Esophagus squamous epithelium (tissue), 4 donors: Measurements from ENCODE around the gene NPHP4.

Source experiments
- POLR2A ChIP-seq, 4 donors: fragments of 450-650 bp; IDR thresholded peaks; one replicate each; pipeline ENCODE4 v1.6.1; 2017; ENCODE audit warnings: antibody characterized with exemption in 4 of 4, mild to moderate bottlenecking in 4 of 4, moderate library complexity in 3 of 4
- TF ChIP-seq, protein P1 (sequence below), 6 experiments: fragments of 450-650 bp in 4 of 6; fragments of 200-600 bp in 2 of 6; sonication (generic) in 2 of 6; IDR thresholded peaks; one replicate each; pipeline ENCODE4 v1.5.1; 2016 to 2019; ENCODE audit warnings: antibody characterized with exemption in 6 of 6, mild to moderate bottlenecking in 4 of 6, moderate library complexity in 4 of 6

DNA sequence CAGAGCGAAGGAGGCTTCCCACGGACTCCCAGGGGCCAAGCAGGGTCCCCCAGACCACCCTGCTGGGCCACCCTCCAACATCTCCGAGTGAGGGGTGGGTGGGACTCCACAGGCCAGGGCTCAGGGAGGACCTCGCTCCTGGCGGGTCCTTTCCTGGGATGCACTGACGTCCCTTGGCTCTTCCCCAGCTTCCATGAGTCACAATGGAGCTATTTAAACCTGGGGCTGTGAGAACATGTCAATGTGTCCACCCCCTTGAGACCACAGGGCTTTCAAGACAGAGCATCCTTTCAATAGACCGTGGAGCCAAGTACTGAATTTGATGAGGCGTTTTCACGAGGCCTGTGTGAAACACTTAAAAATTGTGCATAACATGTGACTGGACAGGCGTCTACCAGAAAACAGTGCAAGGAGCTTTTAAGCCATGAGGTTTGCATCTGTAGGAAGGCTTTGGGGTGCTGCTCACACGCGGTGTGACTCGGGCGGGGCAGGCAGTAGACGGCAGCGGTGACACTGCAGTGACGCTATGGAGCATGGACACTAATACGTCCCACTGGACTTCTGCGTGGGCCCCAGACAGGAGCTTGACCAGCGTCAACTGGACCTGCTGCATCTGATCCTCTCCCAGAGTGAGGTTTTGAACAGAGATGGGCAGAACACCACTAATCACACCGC lies 24.1 kb upstream of the NPHP4 start:
- TF ChIP-seq, protein P1, sequence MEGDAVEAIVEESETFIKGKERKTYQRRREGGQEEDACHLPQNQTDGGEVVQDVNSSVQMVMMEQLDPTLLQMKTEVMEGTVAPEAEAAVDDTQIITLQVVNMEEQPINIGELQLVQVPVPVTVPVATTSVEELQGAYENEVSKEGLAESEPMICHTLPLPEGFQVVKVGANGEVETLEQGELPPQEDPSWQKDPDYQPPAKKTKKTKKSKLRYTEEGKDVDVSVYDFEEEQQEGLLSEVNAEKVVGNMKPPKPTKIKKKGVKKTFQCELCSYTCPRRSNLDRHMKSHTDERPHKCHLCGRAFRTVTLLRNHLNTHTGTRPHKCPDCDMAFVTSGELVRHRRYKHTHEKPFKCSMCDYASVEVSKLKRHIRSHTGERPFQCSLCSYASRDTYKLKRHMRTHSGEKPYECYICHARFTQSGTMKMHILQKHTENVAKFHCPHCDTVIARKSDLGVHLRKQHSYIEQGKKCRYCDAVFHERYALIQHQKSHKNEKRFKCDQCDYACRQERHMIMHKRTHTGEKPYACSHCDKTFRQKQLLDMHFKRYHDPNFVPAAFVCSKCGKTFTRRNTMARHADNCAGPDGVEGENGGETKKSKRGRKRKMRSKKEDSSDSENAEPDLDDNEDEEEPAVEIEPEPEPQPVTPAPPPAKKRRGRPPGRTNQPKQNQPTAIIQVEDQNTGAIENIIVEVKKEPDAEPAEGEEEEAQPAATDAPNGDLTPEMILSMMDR (IDR thresholded peaks at IDR 0.05): no peak
- TF ChIP-seq POLR2A (IDR thresholded peaks at IDR 0.05): no peak
